Measurements from ENCODE around the gene BCAS3.

The BCAS3 gene

GRCh38 chr17:61351745-61352407 is 674.2 kb downstream of the BCAS3 start:
- H2BK120ac ChIP-seq (ENCODE audit: low read depth, low read length), result peak overlapping the region; percentile 43
- no peak overlapping the region for H2BK5ac ChIP-seq (ENCODE audit: low read depth, low read length, poor library complexity, severe bottlenecking)
- no peak overlapping the region for H3K4me2 ChIP-seq (ENCODE audit: low read length, poor library complexity, severe bottlenecking)
- no peak overlapping the region for H3K14ac ChIP-seq (ENCODE audit: low read length in 2 of 2)
- H2BK12ac ChIP-seq (ENCODE audit: low read length in 2 of 2), result peak overlapping the region; percentile 38 to 49
- H3K23ac ChIP-seq (ENCODE audit: low read length in 2 of 2), result no peak overlapping the region
- H3K4me3 ChIP-seq (ENCODE audit: insufficient read depth in 1 of 2, low read depth in 1 of 2, low read length in 2 of 2), result no peak overlapping the region
- H3K4me1 ChIP-seq (ENCODE audit: control insufficient read depth, insufficient read depth, low read depth, low read length), result peaks cover 12% of the 10 kb centered on the region
- H3K4ac ChIP-seq (ENCODE audit: low read depth in 1 of 2, low read length in 2 of 2), result no peak overlapping the region
- H3K79me1 ChIP-seq (replicated peaks; ENCODE audit: low read length, poor library complexity, severe bottlenecking), result no peaks in the 10 kb centered on the region
- H2BK15ac ChIP-seq (ENCODE audit: low read depth, poor library complexity, severe bottlenecking), result no peak overlapping the region
- no peak for DNase-seq
- H3K18ac ChIP-seq (ENCODE audit: low read depth in 1 of 2, low read length in 2 of 2), result peak overlapping the region; percentile 13 to 77
- WGBS, result 83% methylated on average over 5 of the region's 5 CpGs
- peak overlapping the region; percentile 42 for H4K8ac ChIP-seq (ENCODE audit: low read length)
- no peak overlapping the region for H3K27ac ChIP-seq (ENCODE audit: low read length, poor library complexity, severe bottlenecking)
- no peaks in the 10 kb centered on the region for H3K27me3 ChIP-seq (ENCODE audit: control insufficient read depth in 1 of 2, insufficient read depth in 1 of 2, low read length in 2 of 2)
- H3K36me3 ChIP-seq (ENCODE audit: control insufficient read depth in 1 of 2, insufficient read depth in 2 of 2, low read depth in 1 of 2, low read length in 2 of 2), result no peaks in the 10 kb centered on the region
- H2AK5ac ChIP-seq (ENCODE audit: low read length, severe bottlenecking), result no peak overlapping the region
- H3K9ac ChIP-seq (ENCODE audit: low read length), result no peak overlapping the region
- H3K9me3 ChIP-seq (ENCODE audit: control insufficient read depth, low read length), result no peaks in the 10 kb centered on the region
- no peak overlapping the region for H4K91ac ChIP-seq (ENCODE audit: low read length)
- H2AFZ ChIP-seq (ENCODE audit: low read depth, low read length), result no peak overlapping the region

GRCh38 chr17:61352408-61352770 is 674.7 kb downstream of the BCAS3 start:
- Histone ChIP-seq H2BK120ac (ENCODE audit: low read depth, low read length) (no peak overlapping the region), H4K91ac (ENCODE audit: low read length) (no peak overlapping the region), H3K14ac (ENCODE audit: low read length in 2 of 2) (no peak overlapping the region), H3K4me3 (ENCODE audit: insufficient read depth in 1 of 2, low read depth in 1 of 2, low read length in 2 of 2) (no peak overlapping the region), H3K27ac (ENCODE audit: low read length, poor library complexity, severe bottlenecking) (no peak overlapping the region), H3K4me2 (ENCODE audit: low read length, poor library complexity, severe bottlenecking) (no peak overlapping the region), H2BK15ac (ENCODE audit: low read depth, poor library complexity, severe bottlenecking) (peak overlapping the region; percentile 64), H2AK5ac (ENCODE audit: low read length, severe bottlenecking) (no peak overlapping the region), H3K36me3 (ENCODE audit: control insufficient read depth in 1 of 2, insufficient read depth in 2 of 2, low read depth in 1 of 2, low read length in 2 of 2) (no peaks in the 10 kb centered on the region), H3K9me3 (ENCODE audit: control insufficient read depth, low read length) (no peaks in the 10 kb centered on the region), H2BK5ac (ENCODE audit: low read depth, low read length, poor library complexity, severe bottlenecking) (no peak overlapping the region), H3K27me3 (ENCODE audit: control insufficient read depth in 1 of 2, insufficient read depth in 1 of 2, low read length in 2 of 2) (no peaks in the 10 kb centered on the region), H4K8ac (ENCODE audit: low read length) (no peak overlapping the region), H3K4me1 (ENCODE audit: control insufficient read depth, insufficient read depth, low read depth, low read length) (peaks cover 12% of the 10 kb centered on the region), H2BK12ac (ENCODE audit: low read length in 2 of 2) (no peak overlapping the region), H3K79me1 (replicated peaks; ENCODE audit: low read length, poor library complexity, severe bottlenecking) (no peaks in the 10 kb centered on the region), H3K18ac (ENCODE audit: low read depth in 1 of 2, low read length in 2 of 2) (peak overlapping the region in 1 of 2 experiments; percentile 5), H2AFZ (ENCODE audit: low read depth, low read length) (no peak overlapping the region), H3K4ac (ENCODE audit: low read depth in 1 of 2, low read length in 2 of 2) (no peak overlapping the region), H3K23ac (ENCODE audit: low read length in 2 of 2) (no peak overlapping the region), H3K9ac (ENCODE audit: low read length) (no peak overlapping the region)
- WGBS, result 55% methylated on average over 7 of the region's 7 CpGs
- DNase-seq, result no peak

GRCh38 chr17:61352781-61353491 is 675.3 kb downstream of the BCAS3 start:
- no peak overlapping the region for H3K14ac ChIP-seq (ENCODE audit: low read length in 2 of 2)
- H4K8ac ChIP-seq (ENCODE audit: low read length), result no peak overlapping the region
- no peak overlapping the region for H2BK120ac ChIP-seq (ENCODE audit: low read depth, low read length)
- H2BK15ac ChIP-seq (ENCODE audit: low read depth, poor library complexity, severe bottlenecking), result no peak overlapping the region
- H3K4me3 ChIP-seq (ENCODE audit: insufficient read depth in 1 of 2, low read depth in 1 of 2, low read length in 2 of 2), result no peak overlapping the region
- peak overlapping the region in 1 of 2 experiments; percentile 5 for H3K18ac ChIP-seq (ENCODE audit: low read depth in 1 of 2, low read length in 2 of 2)
- H3K4me2 ChIP-seq (ENCODE audit: low read length, poor library complexity, severe bottlenecking), result no peak overlapping the region
- no peaks in the 10 kb centered on the region for H3K79me1 ChIP-seq (replicated peaks; ENCODE audit: low read length, poor library complexity, severe bottlenecking)
- no peak overlapping the region for H3K23ac ChIP-seq (ENCODE audit: low read length in 2 of 2)
- no peak for DNase-seq
- no peak overlapping the region for H3K4ac ChIP-seq (ENCODE audit: low read depth in 1 of 2, low read length in 2 of 2)
- H3K9ac ChIP-seq (ENCODE audit: low read length), result no peak overlapping the region
- H3K4me1 ChIP-seq (ENCODE audit: control insufficient read depth, insufficient read depth, low read depth, low read length), result peaks cover 12% of the 10 kb centered on the region
- no peaks in the 10 kb centered on the region for H3K36me3 ChIP-seq (ENCODE audit: control insufficient read depth in 1 of 2, insufficient read depth in 2 of 2, low read depth in 1 of 2, low read length in 2 of 2)
- H2AK5ac ChIP-seq (ENCODE audit: low read length, severe bottlenecking), result no peak overlapping the region
- H2BK5ac ChIP-seq (ENCODE audit: low read depth, low read length, poor library complexity, severe bottlenecking), result no peak overlapping the region
- no peak overlapping the region for H2BK12ac ChIP-seq (ENCODE audit: low read length in 2 of 2)
- 82% methylated on average over 10 of the region's 12 CpGs for WGBS
- no peak overlapping the region for H2AFZ ChIP-seq (ENCODE audit: low read depth, low read length)
- no peaks in the 10 kb centered on the region for H3K27me3 ChIP-seq (ENCODE audit: control insufficient read depth in 1 of 2, insufficient read depth in 1 of 2, low read length in 2 of 2)
- no peak overlapping the region for H3K27ac ChIP-seq (ENCODE audit: low read length, poor library complexity, severe bottlenecking)
- H3K9me3 ChIP-seq (ENCODE audit: control insufficient read depth, low read length), result no peaks in the 10 kb centered on the region
- H4K91ac ChIP-seq (ENCODE audit: low read length), result no peak overlapping the region

GRCh38 chr17:61353615-61354014 is 676.0 kb downstream of the BCAS3 start:
- Histone ChIP-seq H2AFZ (ENCODE audit: low read depth, low read length) (no peak overlapping the region), H3K9me3 (ENCODE audit: control insufficient read depth, low read length) (no peaks in the 10 kb centered on the region), H3K27ac (ENCODE audit: low read length, poor library complexity, severe bottlenecking) (no peak overlapping the region), H3K4ac (ENCODE audit: low read depth in 1 of 2, low read length in 2 of 2) (no peak overlapping the region), H2BK15ac (ENCODE audit: low read depth, poor library complexity, severe bottlenecking) (no peak overlapping the region), H4K8ac (ENCODE audit: low read length) (no peak overlapping the region), H2BK5ac (ENCODE audit: low read depth, low read length, poor library complexity, severe bottlenecking) (no peak overlapping the region), H2AK5ac (ENCODE audit: low read length, severe bottlenecking) (no peak overlapping the region), H4K91ac (ENCODE audit: low read length) (no peak overlapping the region), H3K14ac (ENCODE audit: low read length in 2 of 2) (no peak overlapping the region), H3K9ac (ENCODE audit: low read length) (no peak overlapping the region), H3K79me1 (replicated peaks; ENCODE audit: low read length, poor library complexity, severe bottlenecking) (no peaks in the 10 kb centered on the region), H3K4me2 (ENCODE audit: low read length, poor library complexity, severe bottlenecking) (no peak overlapping the region), H3K18ac (ENCODE audit: low read depth in 1 of 2, low read length in 2 of 2) (peak overlapping the region in 1 of 2 experiments; percentile 26), H3K4me3 (ENCODE audit: insufficient read depth in 1 of 2, low read depth in 1 of 2, low read length in 2 of 2) (no peak overlapping the region), H3K36me3 (ENCODE audit: control insufficient read depth in 1 of 2, insufficient read depth in 2 of 2, low read depth in 1 of 2, low read length in 2 of 2) (no peaks in the 10 kb centered on the region), H2BK120ac (ENCODE audit: low read depth, low read length) (no peak overlapping the region), H3K27me3 (ENCODE audit: control insufficient read depth in 1 of 2, insufficient read depth in 1 of 2, low read length in 2 of 2) (no peaks in the 10 kb centered on the region), H2BK12ac (ENCODE audit: low read length in 2 of 2) (no peak overlapping the region), H3K23ac (ENCODE audit: low read length in 2 of 2) (no peak overlapping the region), H3K4me1 (ENCODE audit: control insufficient read depth, insufficient read depth, low read depth, low read length) (peaks cover 12% of the 10 kb centered on the region)
- DNase-seq, result no peak
- 84% methylated on average over 12 of the region's 12 CpGs for WGBS

All from mesenchymal stem cell (in vitro differentiated cells and primary cell).